ENCODE data around the gene WRAP73. TPM values are rescaled to one million over a fixed set of nuclear protein-coding genes. Genes with fewer than 3 reads are reported as not detected.

Gene WRAP73
- total and polyA plus RNA-seq, 2 experiments from 2014 or later = 22.6 to 43.3 TPM

GRCh38 chr1:3608154-3608553 lies 41.7 kb downstream of the WRAP73 start (continued):
- TF ChIP-seq, protein P1, sequence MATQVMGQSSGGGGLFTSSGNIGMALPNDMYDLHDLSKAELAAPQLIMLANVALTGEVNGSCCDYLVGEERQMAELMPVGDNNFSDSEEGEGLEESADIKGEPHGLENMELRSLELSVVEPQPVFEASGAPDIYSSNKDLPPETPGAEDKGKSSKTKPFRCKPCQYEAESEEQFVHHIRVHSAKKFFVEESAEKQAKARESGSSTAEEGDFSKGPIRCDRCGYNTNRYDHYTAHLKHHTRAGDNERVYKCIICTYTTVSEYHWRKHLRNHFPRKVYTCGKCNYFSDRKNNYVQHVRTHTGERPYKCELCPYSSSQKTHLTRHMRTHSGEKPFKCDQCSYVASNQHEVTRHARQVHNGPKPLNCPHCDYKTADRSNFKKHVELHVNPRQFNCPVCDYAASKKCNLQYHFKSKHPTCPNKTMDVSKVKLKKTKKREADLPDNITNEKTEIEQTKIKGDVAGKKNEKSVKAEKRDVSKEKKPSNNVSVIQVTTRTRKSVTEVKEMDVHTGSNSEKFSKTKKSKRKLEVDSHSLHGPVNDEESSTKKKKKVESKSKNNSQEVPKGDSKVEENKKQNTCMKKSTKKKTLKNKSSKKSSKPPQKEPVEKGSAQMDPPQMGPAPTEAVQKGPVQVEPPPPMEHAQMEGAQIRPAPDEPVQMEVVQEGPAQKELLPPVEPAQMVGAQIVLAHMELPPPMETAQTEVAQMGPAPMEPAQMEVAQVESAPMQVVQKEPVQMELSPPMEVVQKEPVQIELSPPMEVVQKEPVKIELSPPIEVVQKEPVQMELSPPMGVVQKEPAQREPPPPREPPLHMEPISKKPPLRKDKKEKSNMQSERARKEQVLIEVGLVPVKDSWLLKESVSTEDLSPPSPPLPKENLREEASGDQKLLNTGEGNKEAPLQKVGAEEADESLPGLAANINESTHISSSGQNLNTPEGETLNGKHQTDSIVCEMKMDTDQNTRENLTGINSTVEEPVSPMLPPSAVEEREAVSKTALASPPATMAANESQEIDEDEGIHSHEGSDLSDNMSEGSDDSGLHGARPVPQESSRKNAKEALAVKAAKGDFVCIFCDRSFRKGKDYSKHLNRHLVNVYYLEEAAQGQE (IDR thresholded peaks at IDR 0.05; ENCODE audit: unreplicated experiment) = no peak
- TF ChIP-seq CREB1 (CRISPR knock-in tag; IDR thresholded peaks at IDR 0.05; ENCODE audit: low read depth) = no peak
- TF ChIP-seq ETS1 (IDR thresholded peaks at IDR 0.05) = no peak
- no peak for TF ChIP-seq STAT1 (IDR thresholded peaks at IDR 0.05; ENCODE audit: unreplicated experiment)
- no peak for TF ChIP-seq CTCF (conservative IDR thresholded peaks at IDR 0.05; ENCODE audit: low read depth in 2 of 2)
- no peak for TF ChIP-seq ZNF331 (CRISPR knock-in tag; IDR thresholded peaks at IDR 0.05; ENCODE audit: low read depth)
- TF ChIP-seq EZH2 (IDR thresholded peaks at IDR 0.05; ENCODE audit: low read depth, unreplicated experiment) = no peak
- TF ChIP-seq ZNF114 (CRISPR knock-in tag; IDR thresholded peaks at IDR 0.05) = no peak
- no peak for TF ChIP-seq JUNB (IDR thresholded peaks at IDR 0.05; ENCODE audit: unreplicated experiment)

DNA sequence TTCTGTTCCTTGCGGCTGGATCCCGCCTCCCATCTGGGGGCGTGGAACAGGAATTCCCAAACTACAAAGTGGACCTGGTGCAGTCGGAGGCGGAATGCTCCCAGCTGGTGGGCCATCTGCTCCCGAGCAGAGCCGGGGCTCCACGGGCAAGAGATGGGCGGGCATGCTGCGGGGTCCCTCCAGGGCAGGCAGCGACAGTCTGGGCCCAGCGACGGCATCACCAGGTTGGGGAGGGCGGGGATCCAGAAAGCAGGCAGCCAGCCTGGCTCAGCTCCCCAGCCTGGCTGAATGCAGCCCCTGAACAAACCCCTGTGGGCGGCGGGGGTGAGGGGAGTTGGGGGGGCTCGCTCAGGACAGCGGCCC lies 42.2 kb downstream of the WRAP73 start:
- Mint-ChIP-seq H3K9me3 (no peaks in the 10 kb centered on the region), H3K27me3 (ENCODE audit: insufficient read depth, low read depth, poor library complexity) (peaks cover 17% of the 10 kb centered on the region), H3K36me3 (ENCODE audit: low read depth) (no peaks in the 10 kb centered on the region), H3K4me3 (no peak overlapping the region), H3K27ac (no peak overlapping the region), H3K4me1 (peaks cover 16% of the 10 kb centered on the region; the same call in 2 of the 3 replicates)
- Histone ChIP-seq H3K27me3 (ENCODE audit: insufficient read depth) (peaks cover 8% of the 10 kb centered on the region), H2AFZ (no peak overlapping the region), H3K79me2 (replicated peaks; ENCODE audit: insufficient read depth) (0 out of 2 replicates have a peak, but pooled peaks cover 15% of the 10 kb centered on the region), H3K27ac (ENCODE audit: low read depth) (no peak overlapping the region), H3K9me2 (ENCODE audit: insufficient read depth) (no peaks in the 10 kb centered on the region), H3K4me3 (no peak overlapping the region), H3K4me1 (ENCODE audit: insufficient read depth) (peaks cover 4% of the 10 kb centered on the region; the same call in 1 of the 2 replicates), H4K20me1 (replicated peaks; ENCODE audit: insufficient read depth) (no peaks in the 10 kb centered on the region; the same call in 1 of the 2 replicates), H3K4me2 (no peak overlapping the region), H3K36me3 (ENCODE audit: insufficient read depth) (no peaks in the 10 kb centered on the region), H3F3A (replicated peaks; ENCODE audit: low read depth) (no peaks in the 10 kb centered on the region)
- DNase-seq (ENCODE audit: low spot score) = no peak
- no peak for ATAC-seq
- no peak for TF ChIP-seq STAT1 (IDR thresholded peaks at IDR 0.05; ENCODE audit: unreplicated experiment)
- no peak for TF ChIP-seq POLR2AphosphoS5 (IDR thresholded peaks at IDR 0.05; ENCODE audit: low read depth)
- no peak for TF ChIP-seq ZNF114 (CRISPR knock-in tag; IDR thresholded peaks at IDR 0.05)
- TF ChIP-seq JUNB (IDR thresholded peaks at IDR 0.05; ENCODE audit: unreplicated experiment) = no peak
- TF ChIP-seq, protein P1 (IDR thresholded peaks at IDR 0.05; ENCODE audit: unreplicated experiment) = no peak
- no peak for TF ChIP-seq NANOG (IDR thresholded peaks at IDR 0.05; ENCODE audit: borderline replicate concordance)
- no peak for TF ChIP-seq ZNF331 (CRISPR knock-in tag; IDR thresholded peaks at IDR 0.05; ENCODE audit: low read depth)
- no peak for TF ChIP-seq CREB1 (CRISPR knock-in tag; IDR thresholded peaks at IDR 0.05; ENCODE audit: low read depth)
- no peak for TF ChIP-seq EZH2 (IDR thresholded peaks at IDR 0.05; ENCODE audit: low read depth, unreplicated experiment)
- TF ChIP-seq CTCF (conservative IDR thresholded peaks at IDR 0.05; ENCODE audit: low read depth in 2 of 2) = no peak
- no peak for TF ChIP-seq EZH2phosphoT487 (IDR thresholded peaks at IDR 0.05; ENCODE audit: unreplicated experiment)

All from GM23338 (cell line).